Skeletal muscle tissue (tissue), 4 donors: ENCODE data around the gene PTGIS. TPM values are rescaled to one million over a fixed set of nuclear protein-coding genes. Genes with fewer than 3 reads are reported as not detected.

Experiments
- H3K27ac ChIP-seq: one replicate; pipeline ENCODE4 v1.7.0; 2013; ENCODE audit warnings: mild to moderate bottlenecking, low read depth, low read length, inconsistent platforms
- H3K27me3 ChIP-seq, 3 donors: one replicate each; pipeline ENCODE4 v1.7.0; 2013; ENCODE audit warnings: low read length in 3 of 3; ENCODE audit not compliant: control insufficient read depth in 3 of 3, insufficient read depth in 3 of 3
- H3K36me3 ChIP-seq, 3 donors: one replicate each; pipeline ENCODE4 v1.7.0; 2013; ENCODE audit warnings: low read length in 3 of 3; ENCODE audit not compliant: control insufficient read depth in 3 of 3, insufficient read depth in 3 of 3
- H3K4me1 ChIP-seq, 3 donors: one replicate each; pipeline ENCODE4 v1.7.0; 2013; ENCODE audit warnings: low read length in 3 of 3, mild to moderate bottlenecking in 3 of 3; ENCODE audit not compliant: control insufficient read depth in 3 of 3, insufficient read depth in 3 of 3
- H3K4me3 ChIP-seq, 3 donors: one replicate each; pipeline ENCODE4 v1.7.0; 2013; ENCODE audit warnings: low read length in 3 of 3
- H3K9ac ChIP-seq, 3 donors: one replicate each; pipeline ENCODE4 v1.7.0; 2013; ENCODE audit warnings: low read length in 3 of 3, mild to moderate bottlenecking in 3 of 3, moderate library complexity in 2 of 3, low read depth in 1 of 3
- H3K9me3 ChIP-seq, 3 donors: one replicate each; pipeline ENCODE4 v1.7.0; 2013; ENCODE audit warnings: low read length in 3 of 3; ENCODE audit not compliant: control insufficient read depth in 3 of 3
- total RNA-seq: library from RNA; depleted of rRNA; stranded (reverse); fragments of >200 nt; gene quantifications from one replicate; pipeline ENCODE4 v1.2.3, GENCODE V29; 2014
- donor health status: Osteomylitis.

Gene PTGIS
- total RNA-seq, 1 donor from 2014 or later = 25.6 TPM

DNA sequence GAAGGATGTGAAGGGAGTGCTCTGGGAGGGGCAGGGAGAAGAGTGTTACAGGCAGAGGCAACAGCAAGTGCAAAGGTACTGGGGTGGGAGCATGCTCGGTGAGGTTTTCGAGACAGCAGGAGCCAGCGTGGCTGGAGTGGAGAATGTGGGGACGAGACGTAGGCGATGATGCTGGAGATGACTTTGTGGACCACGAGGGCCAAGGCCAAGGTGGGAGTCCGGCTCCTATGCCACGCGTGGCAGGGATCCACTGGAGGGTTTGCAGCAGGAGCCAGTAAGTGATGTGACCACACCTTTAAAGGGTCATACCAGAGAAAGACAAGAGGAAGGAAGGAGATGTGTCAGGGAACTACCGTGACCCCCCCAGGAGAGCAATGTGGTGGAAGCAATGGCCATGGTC, 7.3 kb downstream of the PTGIS start:
- peaks cover 0 to 5% (median 4%) of the 10 kb centered on the region in 3 donors for H3K27me3 ChIP-seq
- no peaks in the 10 kb centered on the region for H3K9me3 ChIP-seq
- no peaks in the 10 kb centered on the region for H3K36me3 ChIP-seq
- H3K9ac ChIP-seq = no peak overlapping the region
- no peak overlapping the region for H3K27ac ChIP-seq
- peaks cover 19 to 24% (median 19%) of the 10 kb centered on the region in 3 donors for H3K4me1 ChIP-seq
- no peak overlapping the region for H3K4me3 ChIP-seq

GRCh38 chr20:49560186-49560585, 7.8 kb downstream of the PTGIS start:
- Histone ChIP-seq H3K9ac (no peak overlapping the region), H3K27ac (no peak overlapping the region), H3K4me1 (peaks cover 19 to 24% (median 19%) of the 10 kb centered on the region in 3 donors), H3K27me3 (peaks cover 0 to 5% (median 4%) of the 10 kb centered on the region in 3 donors), H3K4me3 (no peak overlapping the region), H3K36me3 (no peaks in the 10 kb centered on the region), H3K9me3 (no peaks in the 10 kb centered on the region)

DNA sequence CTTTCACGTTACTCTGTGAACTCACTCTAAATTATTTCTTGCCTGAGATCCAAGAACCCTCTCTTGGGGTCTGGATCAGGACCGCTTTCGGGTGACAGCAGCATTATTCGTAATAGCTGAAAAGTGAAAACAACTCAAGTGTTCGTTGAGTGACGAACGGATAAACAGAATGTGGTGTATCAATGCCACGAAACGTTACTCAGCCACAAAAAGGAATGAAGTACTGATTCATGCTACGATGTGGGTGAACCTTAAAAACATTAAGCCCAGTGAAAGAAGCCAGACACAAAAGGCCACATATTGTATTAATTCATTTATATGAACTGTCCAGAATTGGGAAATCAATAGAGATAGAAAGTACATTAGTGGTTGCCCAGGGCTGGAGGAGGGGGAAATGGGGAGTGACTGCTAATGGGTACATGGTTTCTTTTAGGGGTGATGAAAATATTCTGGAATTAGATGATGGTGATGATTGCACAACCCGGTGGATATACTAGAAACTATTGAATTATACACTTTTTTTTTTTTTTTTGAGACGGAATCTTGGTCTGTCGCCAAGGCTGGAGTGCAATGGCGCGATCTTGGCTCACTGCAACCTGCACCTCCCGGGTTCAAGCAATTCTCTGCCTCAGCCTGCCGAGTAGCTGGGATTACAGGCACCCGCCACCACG, 8.4 kb downstream of the PTGIS start:
- no peak overlapping the region for H3K9ac ChIP-seq
- H3K36me3 ChIP-seq = no peaks in the 10 kb centered on the region
- H3K27ac ChIP-seq = no peak overlapping the region
- H3K27me3 ChIP-seq = peaks cover 0 to 5% (median 4%) of the 10 kb centered on the region in 3 donors
- no peaks in the 10 kb centered on the region for H3K9me3 ChIP-seq
- H3K4me1 ChIP-seq = peaks cover 19 to 24% (median 19%) of the 10 kb centered on the region in 3 donors
- H3K4me3 ChIP-seq = no peak overlapping the region

- Histone ChIP-seq H3K4me3 (no peak overlapping the region), H3K27me3 (peaks cover 0 to 5% (median 4%) of the 10 kb centered on the region in 3 donors), H3K9me3 (no peaks in the 10 kb centered on the region), H3K4me1 (peaks cover 19 to 24% (median 19%) of the 10 kb centered on the region in 3 donors), H3K36me3 (no peaks in the 10 kb centered on the region), H3K9ac (no peak overlapping the region), H3K27ac (no peak overlapping the region)
Observed at GRCh38 chr20:49558826-49559225, 9.1 kb downstream of the PTGIS start.

- Histone ChIP-seq H3K27ac (no peak overlapping the region), H3K9me3 (no peaks in the 10 kb centered on the region), H3K4me3 (no peak overlapping the region), H3K4me1 (peaks cover 12 to 19% (median 15%) of the 10 kb centered on the region in 3 donors), H3K9ac (no peak overlapping the region), H3K27me3 (peaks cover 0 to 5% (median 4%) of the 10 kb centered on the region in 3 donors), H3K36me3 (no peaks in the 10 kb centered on the region)
Observed at GRCh38 chr20:49557449-49557848, 10.5 kb downstream of the PTGIS start.

DNA sequence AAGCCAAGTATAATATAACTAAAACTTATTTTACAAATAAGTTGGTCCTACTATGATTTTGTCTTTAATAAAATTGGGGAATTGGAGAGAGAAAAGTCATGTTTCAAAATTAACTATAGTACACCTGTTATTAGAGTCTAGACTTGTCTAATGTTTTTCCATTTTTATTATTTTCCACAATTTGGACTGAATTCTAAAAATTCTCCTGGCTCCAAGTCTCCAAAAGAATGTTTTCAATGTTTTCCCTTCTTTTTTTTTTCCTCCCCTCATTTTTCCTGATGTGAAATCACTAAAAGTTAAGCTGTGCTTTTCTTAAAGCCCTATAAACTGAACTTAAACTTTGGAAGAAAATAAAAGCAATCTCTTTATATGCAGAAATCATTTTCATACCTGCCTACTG, 11.3 kb downstream of the PTGIS start:
- peaks cover 5 to 12% (median 7%) of the 10 kb centered on the region in 3 donors for H3K4me1 ChIP-seq
- no peaks in the 10 kb centered on the region for H3K36me3 ChIP-seq
- no peak overlapping the region for H3K27ac ChIP-seq
- peaks cover 0 to 5% (median 4%) of the 10 kb centered on the region in 3 donors for H3K27me3 ChIP-seq
- H3K4me3 ChIP-seq = no peak overlapping the region
- no peaks in the 10 kb centered on the region for H3K9me3 ChIP-seq
- no peak overlapping the region for H3K9ac ChIP-seq

GRCh38 chr20:49549801-49550551, 18.0 kb downstream of the PTGIS start:
- no peaks in the 10 kb centered on the region for H3K27me3 ChIP-seq
- H3K4me1 ChIP-seq = no peaks in the 10 kb centered on the region
- peaks cover 0 to 2% (median 0%) of the 10 kb centered on the region in 3 donors for H3K36me3 ChIP-seq
- no peak overlapping the region for H3K27ac ChIP-seq
- no peak overlapping the region for H3K9ac ChIP-seq
- no peak overlapping the region for H3K4me3 ChIP-seq
- peaks cover 0 to 4% (median 0%) of the 10 kb centered on the region in 3 donors for H3K9me3 ChIP-seq

DNA sequence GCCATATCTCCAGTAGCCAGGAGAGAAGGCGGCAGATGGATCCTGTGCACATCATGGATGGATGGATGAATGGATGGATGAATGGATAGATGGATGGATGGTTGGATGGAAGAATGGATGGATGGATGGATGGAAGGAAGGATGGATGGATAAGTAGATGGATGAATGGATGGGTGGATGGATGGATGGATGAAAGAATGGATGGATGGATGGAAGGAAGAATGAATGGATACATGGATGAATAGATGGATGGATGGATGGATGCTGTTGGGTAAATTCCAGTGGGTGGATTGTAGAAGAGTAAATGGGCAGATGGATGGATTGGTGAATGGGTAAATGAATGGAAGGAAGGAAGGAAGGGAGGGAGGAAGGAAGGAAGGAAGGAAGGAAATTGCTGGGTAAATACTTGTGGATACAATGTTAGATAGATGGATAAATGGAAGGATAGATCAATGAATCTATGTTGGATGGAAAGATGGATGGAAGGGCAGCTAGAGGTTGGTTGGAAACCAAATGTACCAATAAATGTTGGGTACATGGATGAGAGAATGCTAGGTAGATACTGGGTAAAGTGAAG, 19.5 kb downstream of the PTGIS start:
- Histone ChIP-seq H3K9ac (no peak overlapping the region), H3K36me3 (peaks cover 0 to 2% (median 0%) of the 10 kb centered on the region in 3 donors), H3K4me1 (peaks cover 0 to 4% (median 2%) of the 10 kb centered on the region in 3 donors), H3K27ac (no peak overlapping the region), H3K4me3 (no peak overlapping the region), H3K9me3 (peaks cover 0 to 4% (median 0%) of the 10 kb centered on the region in 3 donors), H3K27me3 (no peaks in the 10 kb centered on the region)

- Histone ChIP-seq H3K27ac (no peak overlapping the region), H3K27me3 (no peaks in the 10 kb centered on the region), H3K4me3 (no peak overlapping the region), H3K36me3 (peaks cover 0 to 2% (median 0%) of the 10 kb centered on the region in 3 donors), H3K4me1 (peaks cover 0 to 4% (median 2%) of the 10 kb centered on the region in 3 donors), H3K9ac (no peak overlapping the region), H3K9me3 (peaks cover 0 to 4% (median 0%) of the 10 kb centered on the region in 3 donors)
Observed at GRCh38 chr20:49545572-49545971, 22.4 kb downstream of the PTGIS start.
